ENCODE measurements around the gene MAP3K4.

Gene MAP3K4

DNA sequence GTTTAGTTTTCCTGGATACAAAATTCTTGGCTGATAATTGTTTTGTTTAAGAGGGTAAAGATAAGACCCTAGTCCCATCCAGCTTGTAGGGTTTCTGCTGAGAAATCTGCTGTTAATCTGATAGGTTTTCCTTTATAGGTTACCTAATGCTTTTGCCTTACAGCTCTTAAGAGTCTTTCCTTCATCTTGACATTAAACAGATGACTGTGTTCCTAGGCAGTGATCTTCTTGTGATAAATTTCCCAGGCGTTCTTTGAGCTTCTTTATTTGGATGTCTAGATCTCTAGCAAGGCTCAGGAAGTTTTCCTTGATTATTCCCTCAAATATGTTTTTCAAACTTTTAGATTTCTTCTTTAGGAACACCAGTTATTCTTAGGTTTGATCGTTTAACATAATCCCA lies 134.0 kb downstream of the MAP3K4 start:
- no peak for TF ChIP-seq CTCF (IDR thresholded peaks at IDR 0.05; ENCODE audit: low read depth, low read length, missing control alignments)
- no peak overlapping the region for H3K4me3 ChIP-seq (replicated peaks; ENCODE audit: low read depth, low read length)
- no peak for DNase-seq (ENCODE audit: extremely low read depth, low read depth)

DNA sequence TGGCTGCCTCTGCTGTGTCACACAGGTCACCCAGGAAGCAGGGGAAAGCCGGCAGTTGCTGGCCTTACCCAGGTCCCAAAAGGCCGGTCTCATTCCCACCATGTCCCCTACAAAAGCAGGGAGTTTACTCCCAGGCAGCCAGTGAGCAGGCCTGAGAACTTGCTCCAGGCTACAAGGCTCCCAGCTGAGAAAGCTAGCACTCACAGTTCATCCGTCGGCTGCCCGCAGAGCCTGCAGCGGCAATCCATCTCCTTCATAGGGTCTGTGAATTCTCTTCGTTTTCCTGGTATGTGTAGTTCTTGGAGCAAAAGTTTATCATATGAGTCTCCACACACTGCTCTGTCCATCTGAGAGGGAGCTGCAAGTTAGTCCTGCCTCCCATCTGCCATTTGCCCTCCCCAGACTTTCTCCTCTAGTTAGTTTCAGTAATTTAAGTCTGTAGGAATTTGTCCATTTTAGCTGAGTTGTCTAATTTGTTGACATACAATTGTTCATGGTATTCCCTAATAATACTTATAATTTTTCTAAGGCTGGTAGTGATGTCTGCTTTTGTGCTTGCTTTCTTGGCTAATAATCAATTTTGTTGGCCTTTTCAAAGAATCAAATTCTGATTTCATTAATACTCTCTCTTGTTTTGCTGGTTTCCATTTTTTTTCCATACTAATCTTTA lies 135.6 kb downstream of the MAP3K4 start:
- DNase-seq (ENCODE audit: extremely low read depth, low read depth), result no peak
- H3K4me3 ChIP-seq (replicated peaks; ENCODE audit: low read depth, low read length), result no peak overlapping the region
- no peak for TF ChIP-seq CTCF (IDR thresholded peaks at IDR 0.05; ENCODE audit: low read depth, low read length, missing control alignments)

DNA sequence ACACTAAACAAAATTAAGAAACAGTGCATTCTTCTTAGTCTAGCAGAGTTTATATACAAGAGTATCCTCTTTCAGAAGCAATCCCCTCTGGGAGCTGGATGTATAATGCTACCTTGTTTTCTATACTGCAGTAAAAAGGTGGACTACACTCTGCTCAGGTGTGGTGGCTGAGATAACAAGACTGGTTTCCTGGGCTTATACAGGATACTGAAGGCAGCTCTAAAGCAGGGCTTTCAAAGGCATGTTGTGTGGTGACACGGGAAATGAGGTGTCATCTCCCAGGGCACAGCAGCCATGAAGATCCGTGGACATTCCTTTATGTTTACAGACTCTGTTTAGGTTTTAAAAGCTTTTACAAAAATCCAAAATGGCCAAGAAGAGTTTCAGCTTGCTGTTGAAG lies 136.7 kb downstream of the MAP3K4 start:
- no peak for TF ChIP-seq CTCF (IDR thresholded peaks at IDR 0.05; ENCODE audit: low read depth, low read length, missing control alignments)
- H3K4me3 ChIP-seq (replicated peaks; ENCODE audit: low read depth, low read length), result no peak overlapping the region
- DNase-seq (ENCODE audit: extremely low read depth, low read depth), result no peak

GRCh38 chr6:161128680-161129196 lies 137.2 kb downstream of the MAP3K4 start:
- DNase-seq (ENCODE audit: extremely low read depth, low read depth), result no peak
- no peak overlapping the region for H3K4me3 ChIP-seq (replicated peaks; ENCODE audit: low read depth, low read length)
- no peak for TF ChIP-seq CTCF (IDR thresholded peaks at IDR 0.05; ENCODE audit: low read depth, low read length, missing control alignments)

GRCh38 chr6:161130541-161130940 lies 139.0 kb downstream of the MAP3K4 start:
- no peak for DNase-seq (ENCODE audit: extremely low read depth, low read depth)
- H3K4me3 ChIP-seq (replicated peaks; ENCODE audit: low read depth, low read length), result no peak overlapping the region

GRCh38 chr6:161130967-161131766 lies 139.6 kb downstream of the MAP3K4 start:
- no peak for TF ChIP-seq CTCF (IDR thresholded peaks at IDR 0.05; ENCODE audit: low read depth, low read length, missing control alignments)
- no peak for DNase-seq (ENCODE audit: extremely low read depth, low read depth)
- H3K4me3 ChIP-seq (replicated peaks; ENCODE audit: low read depth, low read length), result no peak overlapping the region

More at GRCh38 chr6:161130541-161130940, 139.0 kb downstream of the MAP3K4 start:
- no peak for TF ChIP-seq CTCF (IDR thresholded peaks at IDR 0.05; ENCODE audit: low read depth, low read length, missing control alignments)

Data from HFF-Myc (cell line).